ENCODE measurements around the gene RPA3. TPM values are rescaled to one million over a fixed set of nuclear protein-coding genes. Genes with fewer than 3 reads are reported as not detected.
A peak's percentile ranks its signal among the peaks of the same experiment; 100 is the strongest.

The RPA3 gene
- 48.5 and 55.2 TPM in 2 replicates for total RNA-seq (2014; rRNA removed; shearing (Covaris generic))

DNA sequence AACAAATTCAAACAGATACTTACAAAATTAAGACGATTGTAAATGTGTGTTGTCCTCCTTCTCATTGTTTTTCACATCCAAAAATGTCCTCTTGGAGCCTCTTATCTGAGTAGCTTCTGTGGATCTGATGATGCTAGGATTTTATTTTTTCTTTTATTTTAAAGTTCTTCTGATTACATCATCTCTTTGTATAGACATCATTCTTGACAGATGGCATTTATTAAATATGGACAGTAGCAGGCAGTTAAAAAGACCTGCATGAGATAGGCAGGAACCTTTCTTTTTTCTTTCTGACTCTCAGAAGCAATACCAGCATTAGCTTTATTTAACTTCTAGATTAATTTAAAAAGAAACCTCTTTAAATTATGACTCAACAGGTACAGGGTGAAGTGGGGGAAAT, at the start of gene RPA3:
Gene RPA3 (minus strand): TSS at position 116 of the 400 bp plus-strand sequence. CDS start 78,189 bp downstream, outside the sequence.
- Histone ChIP-seq H3K27ac (no peak within 1 kb of the TSS), H3K4me1 (replicated peaks) (peaks cover 5% of the 10 kb centered on the region; the same call in 1 of the 2 replicates), H3K36me3 (no peaks in the 10 kb centered on the region), H3K27me3 (replicated peaks) (no peaks in the 10 kb centered on the region), H3K9me3 (replicated peaks) (no peaks in the 10 kb centered on the region), H3K4me3 (no peak within 1 kb of the TSS)
- DNase-seq (ENCODE audit: low read depth in 1 of 2, low spot score in 2 of 2), result no peak

DNA sequence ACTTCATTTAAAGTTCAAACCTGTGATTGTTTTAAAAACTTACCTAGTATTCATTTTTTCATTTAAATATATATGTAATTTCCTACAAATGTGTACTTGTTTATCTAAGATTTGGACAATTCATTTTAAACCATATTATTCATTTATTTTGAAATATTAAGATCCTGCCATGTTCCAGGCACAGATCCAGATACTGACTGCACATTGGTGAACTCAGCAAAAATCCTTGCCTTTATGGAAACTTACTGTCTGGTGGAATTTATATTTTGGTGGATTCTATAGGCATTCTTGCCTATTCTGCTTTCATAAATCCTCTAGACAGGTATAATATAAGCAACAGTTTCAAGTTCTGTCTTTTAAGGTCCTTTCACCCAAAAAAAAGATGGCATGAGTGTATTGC, 48.3 kb upstream of the RPA3 start:
- Histone ChIP-seq H3K9me3 (replicated peaks) (no peaks in the 10 kb centered on the region), H3K27ac (no peak overlapping the region), H3K4me3 (no peak overlapping the region), H3K36me3 (no peaks in the 10 kb centered on the region), H3K4me1 (replicated peaks) (peaks cover 28% of the 10 kb centered on the region), H3K27me3 (replicated peaks) (no peaks in the 10 kb centered on the region)
- no peak for DNase-seq (ENCODE audit: low read depth in 1 of 2, low spot score in 2 of 2)

DNA sequence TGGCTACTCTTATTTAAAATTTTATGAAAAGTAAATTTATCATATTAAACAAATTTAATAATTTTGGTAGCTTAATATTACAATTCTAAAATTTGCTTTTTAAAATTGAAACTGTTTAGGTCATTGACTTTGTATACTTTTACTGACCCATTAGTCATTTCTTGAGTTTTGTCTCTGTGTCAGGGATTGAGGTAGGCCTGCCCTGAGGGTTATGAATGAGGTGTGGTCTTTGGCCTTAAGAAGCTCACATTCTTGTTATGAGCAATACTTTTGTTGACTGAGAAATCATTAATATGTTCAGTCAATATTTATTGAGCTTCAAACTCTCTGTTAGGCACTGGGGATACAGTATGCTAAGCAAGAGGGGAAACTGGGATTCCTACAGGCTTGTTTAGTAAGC, 47.0 kb upstream of the RPA3 start:
- Histone ChIP-seq H3K4me3 (no peak overlapping the region), H3K9me3 (replicated peaks) (no peaks in the 10 kb centered on the region), H3K27ac (no peak overlapping the region), H3K36me3 (no peaks in the 10 kb centered on the region), H3K4me1 (replicated peaks) (peaks cover 19% of the 10 kb centered on the region), H3K27me3 (replicated peaks) (no peaks in the 10 kb centered on the region)
- DNase-seq (ENCODE audit: low read depth in 1 of 2, low spot score in 2 of 2), result no peak

GRCh38 chr7:7764520-7765396, 46.4 kb upstream of the RPA3 start:
- no peaks in the 10 kb centered on the region for H3K9me3 ChIP-seq (replicated peaks)
- peaks cover 12% of the 10 kb centered on the region for H3K4me1 ChIP-seq (replicated peaks)
- H3K4me3 ChIP-seq, result no peak overlapping the region
- DNase-seq (ENCODE audit: low read depth in 1 of 2, low spot score in 2 of 2), result no peak
- no peaks in the 10 kb centered on the region for H3K36me3 ChIP-seq
- H3K27ac ChIP-seq, result no peak overlapping the region
- H3K27me3 ChIP-seq (replicated peaks), result no peaks in the 10 kb centered on the region

DNA sequence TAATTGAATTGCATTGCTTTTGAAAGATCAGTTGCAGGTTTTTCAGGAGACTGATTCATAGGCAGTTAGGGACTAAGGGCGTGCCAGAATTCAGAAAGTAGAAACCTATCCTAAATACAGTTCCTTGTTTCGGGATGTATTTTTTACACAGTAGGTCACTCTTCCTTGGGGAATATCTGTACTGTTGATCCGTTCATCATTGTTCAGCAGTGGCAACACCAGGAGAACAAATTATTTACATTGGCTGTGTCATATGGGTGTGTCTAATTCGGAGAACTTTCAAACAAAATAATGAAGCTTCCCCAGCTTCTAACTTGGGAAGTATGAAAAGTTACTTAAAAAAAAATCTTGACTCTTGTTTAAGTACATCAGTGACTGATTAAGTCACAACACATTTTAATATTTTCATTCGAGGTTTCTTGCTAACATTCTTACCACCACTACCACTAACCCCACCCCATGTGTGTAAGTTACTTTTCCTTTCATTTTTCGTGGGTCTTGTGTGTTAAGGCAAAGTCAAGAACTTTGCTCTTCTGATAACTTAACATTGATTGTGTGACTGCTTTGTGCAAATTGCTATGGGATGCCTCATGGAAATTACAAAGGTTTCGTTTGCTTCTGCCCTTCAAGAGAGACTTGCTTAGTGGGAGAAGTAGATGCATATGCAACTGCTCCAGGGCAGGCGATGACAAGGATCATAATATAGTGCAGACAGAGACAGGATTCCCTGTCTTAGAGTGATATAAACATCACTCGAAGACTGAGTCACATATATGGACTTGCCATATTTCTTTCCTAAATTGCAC, 43.8 kb upstream of the RPA3 start:
- peaks cover 10% of the 10 kb centered on the region for H3K4me1 ChIP-seq (replicated peaks)

DNA sequence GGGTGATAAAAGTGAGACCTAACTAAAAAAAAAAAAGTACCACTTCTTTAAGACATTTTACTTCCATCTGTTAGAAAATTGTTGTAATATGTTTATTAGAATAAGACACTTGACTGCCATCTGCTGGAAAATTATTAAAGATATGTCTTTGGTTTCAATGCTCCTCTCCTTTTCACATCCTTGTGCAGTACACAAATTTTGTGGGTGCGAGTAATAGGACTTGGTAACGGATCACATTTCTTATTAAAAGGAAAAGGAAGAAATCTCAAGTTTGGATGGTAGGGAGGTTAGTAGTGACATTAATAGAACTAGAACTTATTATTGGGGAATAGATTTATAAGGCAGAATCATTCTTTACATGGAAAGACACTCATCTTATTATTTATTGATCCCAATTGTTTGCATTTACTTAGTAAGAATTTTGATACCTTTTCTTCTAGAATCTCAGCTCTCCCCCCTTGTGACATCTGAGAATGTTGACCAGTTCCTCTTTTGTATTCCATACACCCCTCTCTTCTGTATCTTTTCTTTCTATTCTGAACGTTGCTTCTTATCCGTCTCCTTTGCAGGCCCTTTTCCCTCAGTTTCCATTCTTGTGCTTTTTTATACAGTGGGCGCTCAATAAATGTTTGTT, 43.0 kb upstream of the RPA3 start:
- no peaks in the 10 kb centered on the region for H3K9me3 ChIP-seq (replicated peaks)
- peak overlapping the region; percentile 39; the same call in 1 of the 2 replicates for H3K27ac ChIP-seq
- no peaks in the 10 kb centered on the region for H3K36me3 ChIP-seq
- peaks cover 10% of the 10 kb centered on the region for H3K4me1 ChIP-seq (replicated peaks)
- H3K27me3 ChIP-seq (replicated peaks), result no peaks in the 10 kb centered on the region
- DNase-seq (ENCODE audit: low read depth in 1 of 2, low spot score in 2 of 2), result peak in 1 of 2 experiments; percentile 39
- H3K4me3 ChIP-seq, result peak overlapping the region; percentile 36

More for the DNA sequence above, 43.8 kb upstream of the RPA3 start:
- DNase-seq (ENCODE audit: low read depth in 1 of 2, low spot score in 2 of 2), result peak in 1 of 2 experiments; percentile 60
- H3K27ac ChIP-seq, result peak overlapping the region; percentile 39
- H3K4me3 ChIP-seq, result peak overlapping the region; percentile 36
- H3K9me3 ChIP-seq (replicated peaks), result no peaks in the 10 kb centered on the region
- H3K27me3 ChIP-seq (replicated peaks), result no peaks in the 10 kb centered on the region
- H3K36me3 ChIP-seq, result no peaks in the 10 kb centered on the region

- Histone ChIP-seq H3K4me3 (no peak overlapping the region), H3K27ac (no peak overlapping the region), H3K9me3 (replicated peaks) (no peaks in the 10 kb centered on the region), H3K4me1 (replicated peaks) (peaks cover 7% of the 10 kb centered on the region), H3K36me3 (no peaks in the 10 kb centered on the region), H3K27me3 (replicated peaks) (no peaks in the 10 kb centered on the region)
- DNase-seq (ENCODE audit: low read depth in 1 of 2, low spot score in 2 of 2), result no peak
Observed at GRCh38 chr7:7757576-7757975, 39.2 kb upstream of the RPA3 start.

DNA sequence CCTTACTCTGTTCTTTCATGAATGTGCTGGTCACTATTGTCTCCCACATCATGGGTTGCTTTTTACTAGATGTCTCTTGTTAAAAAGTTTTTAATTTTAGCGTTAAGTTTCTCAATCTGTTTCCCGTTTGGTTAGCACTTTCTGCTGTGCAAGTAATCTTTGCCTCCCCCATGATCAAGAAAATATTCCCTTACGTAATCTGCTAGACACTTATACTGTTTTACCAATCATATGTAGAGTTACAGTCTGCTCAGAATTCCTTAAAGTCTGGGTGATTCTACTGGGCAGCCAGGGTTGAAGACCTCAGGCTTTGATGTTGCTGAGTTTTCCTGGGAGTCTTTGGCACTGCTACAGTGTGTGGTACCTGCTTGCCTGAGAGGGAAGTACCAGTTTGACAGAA, 38.2 kb upstream of the RPA3 start:
- Histone ChIP-seq H3K4me3 (no peak overlapping the region), H3K9me3 (replicated peaks) (no peaks in the 10 kb centered on the region), H3K4me1 (replicated peaks) (peaks cover under 1% of the 10 kb centered on the region; the same call in 1 of the 2 replicates), H3K27me3 (replicated peaks) (no peaks in the 10 kb centered on the region), H3K36me3 (no peaks in the 10 kb centered on the region), H3K27ac (no peak overlapping the region)
- DNase-seq (ENCODE audit: low read depth in 1 of 2, low spot score in 2 of 2), result no peak

DNA sequence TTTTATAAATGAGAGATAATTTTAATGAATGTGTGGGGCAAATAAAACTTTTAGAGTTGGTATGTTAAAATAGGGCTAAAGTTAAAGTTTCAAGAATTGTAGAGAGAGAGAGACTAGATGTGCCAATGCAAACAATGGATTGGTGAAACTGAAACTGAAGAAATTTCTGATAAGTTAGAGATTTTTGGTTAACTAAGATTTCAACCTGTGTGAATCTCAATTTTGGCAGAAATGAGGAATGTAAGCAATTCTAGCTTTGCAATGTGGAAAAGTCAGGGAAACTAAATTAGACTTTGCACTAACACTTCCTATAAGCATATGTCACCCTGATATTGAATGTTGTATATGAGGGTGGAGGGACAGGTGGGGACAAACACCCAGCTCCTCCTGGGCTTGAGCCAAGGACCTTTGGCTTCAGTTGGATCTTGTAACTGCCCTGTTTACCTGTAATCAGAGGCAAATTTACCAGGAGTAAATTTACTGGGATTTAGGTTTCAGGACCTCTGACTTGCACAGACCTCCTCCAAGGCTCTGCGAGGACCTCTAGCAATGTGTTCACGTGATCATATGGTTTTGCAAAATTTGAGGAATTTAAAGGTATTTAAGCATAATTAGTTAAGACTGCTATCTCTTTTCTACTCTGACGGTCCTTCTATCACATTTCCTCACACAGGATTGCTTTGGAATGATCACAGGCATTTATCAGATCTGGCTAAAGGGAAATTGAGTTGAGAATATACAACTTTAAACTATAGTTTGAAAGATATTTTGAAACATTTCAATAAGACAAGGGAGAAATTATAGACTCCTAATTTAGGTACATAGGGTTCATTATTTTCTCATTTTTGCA, 33.1 kb upstream of the RPA3 start:
- no peak for DNase-seq (ENCODE audit: low read depth in 1 of 2, low spot score in 2 of 2)
- no peaks in the 10 kb centered on the region for H3K4me1 ChIP-seq (replicated peaks)
- no peak overlapping the region for H3K4me3 ChIP-seq
- H3K27me3 ChIP-seq (replicated peaks), result no peaks in the 10 kb centered on the region
- H3K36me3 ChIP-seq, result no peaks in the 10 kb centered on the region
- H3K27ac ChIP-seq, result no peak overlapping the region
- no peaks in the 10 kb centered on the region for H3K9me3 ChIP-seq (replicated peaks)

DNA sequence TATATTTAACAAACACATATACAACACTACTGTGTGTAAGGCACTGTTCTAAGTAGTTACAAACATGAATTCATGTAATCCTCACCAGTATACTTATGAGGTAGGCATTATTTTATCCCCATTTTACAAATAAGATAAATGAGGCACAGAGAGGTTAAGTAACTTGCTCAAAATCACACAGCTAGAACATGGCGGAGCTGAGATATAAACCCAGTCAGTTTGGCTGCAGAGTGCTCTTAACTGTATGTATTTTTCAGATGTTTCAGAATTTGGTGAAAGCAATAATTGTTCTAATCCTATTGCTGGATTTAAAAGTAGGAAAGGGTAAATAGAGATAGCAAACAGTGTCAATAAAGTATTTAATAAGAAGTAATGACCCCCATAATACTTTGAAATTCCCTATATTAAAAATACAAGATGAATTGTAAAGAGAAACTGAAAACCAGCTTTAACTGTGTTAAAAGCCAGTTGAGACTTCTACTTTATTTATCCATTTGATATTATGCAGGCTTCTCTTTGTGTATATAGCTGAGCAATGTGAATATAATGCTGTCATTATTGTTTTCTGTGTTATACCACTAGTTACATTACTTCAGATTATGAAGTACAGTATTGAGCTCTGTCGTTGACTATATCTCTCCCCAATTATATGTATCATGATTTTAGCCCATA, 32.3 kb upstream of the RPA3 start:
- H3K9me3 ChIP-seq (replicated peaks), result no peaks in the 10 kb centered on the region
- no peaks in the 10 kb centered on the region for H3K4me1 ChIP-seq (replicated peaks)
- no peak overlapping the region for H3K4me3 ChIP-seq
- no peak for DNase-seq (ENCODE audit: low read depth in 1 of 2, low spot score in 2 of 2)
- no peak overlapping the region for H3K27ac ChIP-seq
- no peaks in the 10 kb centered on the region for H3K36me3 ChIP-seq
- no peaks in the 10 kb centered on the region for H3K27me3 ChIP-seq (replicated peaks)

DNA sequence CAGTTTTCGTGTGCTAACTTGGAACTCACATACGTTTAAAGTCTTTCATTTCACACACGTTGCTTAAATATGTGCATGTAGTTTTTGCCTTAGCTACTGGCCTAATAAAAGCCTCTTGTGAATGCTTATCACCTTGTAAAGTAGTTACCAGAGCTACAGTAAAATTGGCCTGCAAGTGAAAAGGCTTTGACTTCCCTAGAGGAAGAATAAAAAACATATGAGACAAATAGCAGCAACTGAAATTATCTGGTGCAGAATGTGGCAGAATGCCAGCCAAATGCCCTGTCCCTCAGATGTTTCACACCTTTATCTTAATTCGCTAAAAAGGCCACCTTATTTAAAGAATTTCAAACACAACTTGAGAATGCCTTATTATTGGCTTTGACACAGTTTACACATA, 28.1 kb upstream of the RPA3 start:
- H3K9me3 ChIP-seq (replicated peaks), result no peaks in the 10 kb centered on the region
- no peaks in the 10 kb centered on the region for H3K27me3 ChIP-seq (replicated peaks)
- no peak overlapping the region for H3K27ac ChIP-seq
- no peaks in the 10 kb centered on the region for H3K36me3 ChIP-seq
- DNase-seq (ENCODE audit: low read depth in 1 of 2, low spot score in 2 of 2), result no peak
- H3K4me1 ChIP-seq (replicated peaks), result no peaks in the 10 kb centered on the region
- H3K4me3 ChIP-seq, result no peak overlapping the region

DNA sequence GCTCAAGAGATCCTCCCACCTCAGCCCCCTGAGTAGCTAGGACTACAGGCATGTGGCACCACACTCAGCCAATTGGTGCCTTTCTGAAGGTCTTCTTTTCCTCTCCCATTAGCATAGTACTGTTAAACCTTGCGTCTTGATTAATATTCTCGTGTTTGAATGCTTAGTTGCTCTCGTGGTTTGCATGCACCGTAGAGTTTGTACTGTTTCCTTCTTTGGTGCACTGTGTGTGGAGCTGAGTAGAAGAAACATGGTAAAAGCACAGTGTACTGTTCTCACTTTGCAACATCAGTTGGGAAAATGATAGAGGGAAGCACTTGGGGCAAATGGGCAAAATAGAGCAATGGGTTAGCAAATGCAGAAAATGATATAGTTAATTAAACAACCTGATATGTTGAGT, 27.6 kb upstream of the RPA3 start:
- H3K27ac ChIP-seq, result no peak overlapping the region
- no peak for DNase-seq (ENCODE audit: low read depth in 1 of 2, low spot score in 2 of 2)
- no peak overlapping the region for H3K4me3 ChIP-seq
- no peaks in the 10 kb centered on the region for H3K9me3 ChIP-seq (replicated peaks)
- no peaks in the 10 kb centered on the region for H3K4me1 ChIP-seq (replicated peaks)
- no peaks in the 10 kb centered on the region for H3K36me3 ChIP-seq
- no peaks in the 10 kb centered on the region for H3K27me3 ChIP-seq (replicated peaks)

Data from SJSA1 (cell line).